Stomach (tissue), 9 donors: ENCODE results near the gene MTMR3. TPM values are rescaled to one million over a fixed set of nuclear protein-coding genes. Genes with fewer than 3 reads are reported as not detected.

Source experiments
- DNase-seq, 2 donors: peaks; one replicate each; pipeline versions ENCODE4 v3.0.0 to v3.0.0-alpha.2; 2013 to 2019
- H3K27ac ChIP-seq, 5 donors: fragments of 200-600 bp in 4 of 5; sonication (generic) in 4 of 5; one replicate each; pipeline ENCODE4 v1.5.1; 2013 to 2019; ENCODE audit warnings: mild to moderate bottlenecking in 1 of 5, moderate library complexity in 1 of 5
- H3K27me3 ChIP-seq, 3 donors: fragments of 200-600 bp; sonication (generic); one replicate each; pipeline ENCODE4 v1.5.1; 2017 to 2019; ENCODE audit warnings: mixed run types in 1 of 3
- H3K36me3 ChIP-seq, 4 donors: fragments of 200-600 bp; sonication (generic); 1 replicate in 3 of 4; 2 replicates in 1 of 4; pipeline ENCODE4 v1.5.1; 2016 to 2019
- H3K4me1 ChIP-seq, 4 donors: fragments of 200-600 bp; sonication (generic); one replicate each; pipeline ENCODE4 v1.5.1; 2016 to 2019
- H3K4me3 ChIP-seq, 4 donors: fragments of 200-600 bp; sonication (generic) in 3 of 4; one replicate each; pipeline ENCODE4 v1.5.1; 2016 to 2019; ENCODE audit warnings: mild to moderate bottlenecking in 1 of 4
- H3K9me3 ChIP-seq, 4 donors: fragments of 200-600 bp; sonication (generic); one replicate each; pipeline ENCODE4 v1.5.1; 2016 to 2019
- CTCF ChIP-seq, 7 experiments: fragments of 450-650 bp in 4 of 7; fragments of 200-600 bp in 3 of 7; sonication (generic) in 3 of 7; IDR thresholded peaks; one replicate each; pipeline ENCODE4 v1.5.1; 2016 to 2019; ENCODE audit warnings: antibody characterized with exemption in 7 of 7, control low read depth in 2 of 7, mild to moderate bottlenecking in 1 of 7
- EP300 ChIP-seq: sonication (generic); formaldehyde crosslinking; IDR thresholded peaks from one replicate; pipeline ENCODE4 v1.6.1; 2017; ENCODE audit warnings: antibody characterized with exemption
- POLR2A ChIP-seq, 4 donors: fragments of 450-650 bp; IDR thresholded peaks; one replicate each; pipeline ENCODE4 v1.6.1; 2016; ENCODE audit warnings: antibody characterized with exemption in 4 of 4, control low read depth in 2 of 4, mild to moderate bottlenecking in 1 of 4, moderate library complexity in 1 of 4
- POLR2AphosphoS5 ChIP-seq, 3 donors: sonication (generic); formaldehyde crosslinking; IDR thresholded peaks; one replicate each; pipeline ENCODE4 v1.6.1; 2016; ENCODE audit warnings: antibody characterized with exemption in 3 of 3
- WGBS, 5 donors: extraction: QIAGEN DNeasy Blood & Tissue Kit in 3 of 5; methylation state at CpG; one replicate each; pipeline versions ENCODE4 v1.1.5 to v1.1.7; 2013 to 2018; 5-methylcytosine and 5-hydroxymethylcytosine counted together
- intact Hi-C: fragments of 100-400 bp; cut with DNase I; formaldehyde crosslinking; loops from one replicate; pipeline ENCODE4 v1.15.1; 2023; ENCODE audit warnings: low total_unique reads
- polyA plus RNA-seq, 3 donors: library from polyadenylated mRNA; stranded (reverse); fragments of 200-250 nt; gene quantifications; one replicate each; pipeline ENCODE4 v1.2.3, GENCODE V29; 2013
- total RNA-seq, 5 donors: library from RNA; depleted of rRNA; stranded (reverse); fragments of >200 nt; gene quantifications; one replicate each; pipeline versions ENCODE4 v1.1.0 to v1.2.3, GENCODE V29; 2014 to 2016
- donor health status: healthy with polysubstance abuse.
- donor health status: Bipolar disorder and iron deficiency.
- donor health status: healthy.

Gene MTMR3
- total and polyA plus RNA-seq, 8 donors, result 7.3 to 120 (median 49.8) TPM

- peak within 1 kb of the TSS; percentile 78 to 95 (median 88) for H3K4me3 ChIP-seq
- intact Hi-C loops, result no loop called here
- TF ChIP-seq POLR2A (IDR thresholded peaks at IDR 0.05) (peak in 1 of 4 donors; percentile 35), CTCF (IDR thresholded peaks at IDR 0.05) (no peak), POLR2AphosphoS5 (IDR thresholded peaks at IDR 0.05) (peak; percentile 57 to 95 (median 84))
- DNase-seq, result peak; percentile 99 to 100
- H3K36me3 ChIP-seq, result peaks cover 9 to 29% (median 20%) of the 10 kb centered on the region in 4 donors
- H3K27me3 ChIP-seq, result no peaks in the 10 kb centered on the region
- H3K27ac ChIP-seq, result peak within 1 kb of the TSS; percentile 78 to 92 (median 88)
- 0 to 1% (median 0%) methylated on average over 22 to 54 of the region's 54 CpGs for WGBS, 5 donors
- peaks cover 11 to 46% (median 39%) of the 10 kb centered on the region in 4 donors for H3K4me1 ChIP-seq
- no peaks in the 10 kb centered on the region for H3K9me3 ChIP-seq
These were observed 45.0 kb upstream of the MTMR3 start, which contains the start of gene ASCC2 for GRCh38 chr22:29837741-29838598. Gene ASCC2, minus strand, starts transcription at chr22:29838274. Its CDS starts 5,949 bp downstream, at chr22:29832325.

GRCh38 chr22:29838599-29838956, 44.4 kb upstream of the MTMR3 start:
- intact Hi-C loops, result no loop called here
- H3K4me3 ChIP-seq, result peak overlapping the region; percentile 78 to 95 (median 88)
- no peak for TF ChIP-seq POLR2AphosphoS5 (IDR thresholded peaks at IDR 0.05)
- TF ChIP-seq CTCF (IDR thresholded peaks at IDR 0.05), result no peak
- TF ChIP-seq EP300, result no peak
- TF ChIP-seq POLR2A (IDR thresholded peaks at IDR 0.05), result no peak
- H3K36me3 ChIP-seq, result peaks cover 9 to 23% (median 14%) of the 10 kb centered on the region in 4 donors
- WGBS, 5 donors, result 23 to 28% (median 25%) methylated on average over 5 of the region's 5 CpGs
- H3K9me3 ChIP-seq, result no peaks in the 10 kb centered on the region
- DNase-seq, result no peak
- peak overlapping the region; percentile 78 to 92 (median 88) for H3K27ac ChIP-seq
- H3K27me3 ChIP-seq, result no peaks in the 10 kb centered on the region
- peaks cover 11 to 46% (median 37%) of the 10 kb centered on the region in 4 donors for H3K4me1 ChIP-seq

GRCh38 chr22:29839039-29839438, 43.9 kb upstream of the MTMR3 start:
- 56 to 83% (median 79%) methylated on average over 1 of the region's 1 CpG for WGBS, 5 donors
- TF ChIP-seq POLR2A (IDR thresholded peaks at IDR 0.05), result no peak
- TF ChIP-seq CTCF (IDR thresholded peaks at IDR 0.05), result no peak
- TF ChIP-seq POLR2AphosphoS5 (IDR thresholded peaks at IDR 0.05), result no peak
- TF ChIP-seq EP300, result no peak
- DNase-seq, result no peak
- H3K27ac ChIP-seq, result peak overlapping the region in 4 of 5 donors; percentile 85 to 92 (median 88)
- intact Hi-C loops, result no loop called here
- H3K9me3 ChIP-seq, result no peaks in the 10 kb centered on the region
- H3K4me3 ChIP-seq, result no peak overlapping the region
- peaks cover 11 to 46% (median 37%) of the 10 kb centered on the region in 4 donors for H3K4me1 ChIP-seq
- H3K27me3 ChIP-seq, result no peaks in the 10 kb centered on the region
- peaks cover 8 to 19% (median 10%) of the 10 kb centered on the region in 4 donors for H3K36me3 ChIP-seq

- intact Hi-C loops, result no loop called here
- no peak for TF ChIP-seq CTCF (IDR thresholded peaks at IDR 0.05)
- no peak overlapping the region for H3K4me3 ChIP-seq
- peaks cover 11 to 35% (median 27%) of the 10 kb centered on the region in 4 donors for H3K4me1 ChIP-seq
- no peaks in the 10 kb centered on the region for H3K27me3 ChIP-seq
- no peaks in the 10 kb centered on the region for H3K9me3 ChIP-seq
- peaks cover 0 to 5% (median 3%) of the 10 kb centered on the region in 4 donors for H3K36me3 ChIP-seq
- no peak overlapping the region for H3K27ac ChIP-seq
- no peak for DNase-seq
These were observed 42.5 kb upstream of the MTMR3 start for GRCh38 chr22:29840498-29840897.
